ENCODE results near the gene WDR7. TPM values are rescaled to one million over a fixed set of nuclear protein-coding genes. Genes with fewer than 3 reads are reported as not detected.

The WDR7 gene
- total RNA-seq, 4 donors from 2014 or later: 19.3 to 51.4 (median 28.8) TPM

Small RNA genes lying within 50 kb of the gene (small RNA-seq; reads per million reads assigned to genes)
- gene RF00012 (0 reads per million in 4 donors), gene RF00019 (0 reads per million in 4 donors)

Other genes with a start within 250 kb of the WDR7 start
- gene TXNL1, start 12.8 kb upstream of the WDR7 start, total RNA-seq: 10 to 100 TPM; 43.6 to 53.0 (median 47.7) TPM

Measured in gastroesophageal sphincter (tissue), 4 donors.